Pancreas (tissue), 10 donors: ENCODE measurements around the gene CDT1. TPM values are rescaled to one million over a fixed set of nuclear protein-coding genes. Genes with fewer than 3 reads are reported as not detected.

ENCODE experiments used
- ATAC-seq, 4 donors: fragments of 200-7000 bp; cut with Tn5 transposase; one replicate each; pipeline versions ENCODE4 v1.8.0 to v1.9.1; 2020; ENCODE audit warnings: mild to moderate bottlenecking in 4 of 4, moderate library complexity in 4 of 4
- DNase-seq, 6 donors: peaks; one replicate each; pipeline ENCODE4 v3.0.0-alpha.2; 2020
- FAIRE-seq: peaks from 2 replicates; lab custom pipeline; 2012; peaks lifted over from hg19 to GRCh38; lab: Jason Lieb, UNC
- H3K27ac ChIP-seq, 4 donors: fragments of 200-600 bp; sonication (generic); 1 replicate in 3 of 4; 2 replicates in 1 of 4; pipeline versions ENCODE4 v1.5.0 to v1.8.0; 2020
- H3K27me3 ChIP-seq, 4 donors: fragments of 200-600 bp; one replicate each; pipeline ENCODE4 v1.8.0; 2021
- H3K36me3 ChIP-seq, 3 donors: fragments of 200-600 bp; sonication (generic) in 1 of 3; one replicate each; pipeline versions ENCODE4 v1.5.0 to v1.8.0; 2020 to 2021
- H3K4me1 ChIP-seq, 3 donors: fragments of 200-600 bp; one replicate each; pipeline ENCODE4 v1.8.0; 2021
- H3K4me3 ChIP-seq, 4 donors: fragments of 200-600 bp; sonication (generic) in 2 of 4; one replicate each; pipeline versions ENCODE4 v1.5.0 to v1.8.0; 2020 to 2021
- H3K9me3 ChIP-seq, 4 donors: fragments of 200-600 bp; one replicate each; pipeline ENCODE4 v1.8.0; 2021
- CTCF ChIP-seq, 4 donors: fragments of 200-600 bp; sonication (generic) in 3 of 4; IDR thresholded peaks; one replicate each; pipeline versions ENCODE4 v1.5.0 to v1.8.0; 2021; ENCODE audit warnings: antibody characterized with exemption in 4 of 4
- WGBS, 2 donors: extraction: QIAGEN DNeasy Blood & Tissue Kit; methylation state at CpG; one replicate each; pipeline ENCODE4 v1.1.7; 2013; 5-methylcytosine and 5-hydroxymethylcytosine counted together
- intact Hi-C, 3 donors: fragments of 100-400 bp; cut with DNase I; formaldehyde crosslinking; loops; one replicate each; pipeline versions ENCODE4 v1.11.1 to v1.14.2; 2022
- polyA plus RNA-seq, 2 donors: library from polyadenylated mRNA; stranded (reverse); fragments of 200-250 nt; gene quantifications; one replicate each; pipeline ENCODE4 v1.2.3, GENCODE V29; 2013
- total RNA-seq, 6 donors: library from RNA; stranded (reverse); fragmentation: NEBNext Ultra II Directional in 4 of 6; extraction: Animal tissue kit (Norgen Biotek cat#: 25700) in 4 of 6; gene quantifications; one replicate each; pipeline versions ENCODE4 v1.2.1 to v1.2.4, GENCODE V29; 2021 to 2023
- donor health status: healthy with polysubstance abuse.
- donor health status: DM: no; HTN: no; CAD: no; lungs with moderate emphysema.
- donor health status: DM: no; HTN: no; CAD: no.
- donor health status: control.
- donor health status: control.
- donor health status: Bipolar disorder and iron deficiency.
- donor health status: DM: yes; HTN: yes; CAD: no.
- donor health status: DM: no; HTN: no; CAD: no.
- donor health status: DM: no; HTN: no; CAD: no.
- donor health status: DM: yes; HTN: yes; CAD: no.

CDT1 gene
- total and polyA plus RNA-seq, 8 donors = 0.12 to 1.8 (median 0.78) TPM

GRCh38 chr16:88804552-88805339 is 1.2 kb downstream of the CDT1 start:
- WGBS, 2 donors = 21 to 29% methylated on average over 35 to 39 of the region's 39 CpGs
- intact Hi-C loops = no loop called here
- peak overlapping the region in 1 of 4 donors; percentile 68 for H3K4me3 ChIP-seq
- FAIRE-seq (no peak), DNase-seq (peak in 3 of 6 donors; percentile 46 to 84 (median 67)), ATAC-seq (peak in 3 of 4 donors; percentile 15 to 21 (median 17))
- no peaks in the 10 kb centered on the region for H3K9me3 ChIP-seq
- H3K36me3 ChIP-seq = no peaks in the 10 kb centered on the region
- H3K27ac ChIP-seq = no peak overlapping the region
- TF ChIP-seq CTCF (IDR thresholded peaks at IDR 0.05) = no peak
- no peaks in the 10 kb centered on the region for H3K27me3 ChIP-seq
- peaks cover 0 to 8% (median 6%) of the 10 kb centered on the region in 3 donors for H3K4me1 ChIP-seq

- WGBS, 2 donors = 77 to 79% methylated on average over 22 of the region's 22 CpGs
- DNase-seq = peak in 1 of 6 donors; percentile 83
- H3K36me3 ChIP-seq = no peaks in the 10 kb centered on the region
- H3K4me3 ChIP-seq = no peak overlapping the region
- no peaks in the 10 kb centered on the region for H3K9me3 ChIP-seq
- no peak for TF ChIP-seq CTCF (IDR thresholded peaks at IDR 0.05)
- intact Hi-C loops = no loop called here
- no peak overlapping the region for H3K27ac ChIP-seq
- peaks cover 0 to 14% (median 9%) of the 10 kb centered on the region in 3 donors for H3K4me1 ChIP-seq
- no peaks in the 10 kb centered on the region for H3K27me3 ChIP-seq
- FAIRE-seq = no peak
- no peak for ATAC-seq
These were observed 1.7 kb downstream of the CDT1 start for GRCh38 chr16:88805340-88805715.

GRCh38 chr16:88805887-88806393 is 2.4 kb downstream of the CDT1 start:
- Histone ChIP-seq H3K27me3 (no peaks in the 10 kb centered on the region), H3K36me3 (no peaks in the 10 kb centered on the region), H3K9me3 (no peaks in the 10 kb centered on the region), H3K4me3 (no peak overlapping the region), H3K27ac (no peak overlapping the region), H3K4me1 (peaks cover 0 to 16% (median 15%) of the 10 kb centered on the region in 3 donors)
- intact Hi-C loops = no loop called here
- FAIRE-seq = no peak
- 90 to 92% methylated on average over 21 of the region's 21 CpGs for WGBS, 2 donors
- no peak for TF ChIP-seq CTCF (IDR thresholded peaks at IDR 0.05)
- ATAC-seq = no peak
- peak in 3 of 6 donors; percentile 38 to 82 (median 60) for DNase-seq

- no peak for ATAC-seq
- intact Hi-C loops = no loop called here
- DNase-seq = peak in 2 of 6 donors; percentile 31 to 43
- Histone ChIP-seq H3K36me3 (no peaks in the 10 kb centered on the region), H3K4me3 (no peak overlapping the region), H3K27ac (no peak overlapping the region), H3K4me1 (peaks cover 0 to 16% (median 15%) of the 10 kb centered on the region in 3 donors), H3K27me3 (no peaks in the 10 kb centered on the region), H3K9me3 (no peaks in the 10 kb centered on the region)
- 76 to 83% methylated on average over 26 to 27 of the region's 27 CpGs for WGBS, 2 donors
- no peak for TF ChIP-seq CTCF (IDR thresholded peaks at IDR 0.05)
- FAIRE-seq = no peak
These were observed 3.0 kb downstream of the CDT1 start for GRCh38 chr16:88806491-88807111.
